Hematopoietic multipotent progenitor cell treated with erythropoietin and hydrocortisone succinate and interleukin-3 and kit ligand, for 15 days (in vitro differentiated cells): ENCODE data around the gene SLC38A3.

Experiments used
- DNase-seq: peaks from one replicate; pipeline ENCODE4 v3.0.0-alpha.2; 2015; ENCODE audit warnings: low spot score

Gene SLC38A3

GRCh38 chr3:50204804-50205412 lies at the start of gene SLC38A3:
Gene SLC38A3 (plus strand): TSS chr3:50205271. CDS start chr3:50214200, 8,929 bp downstream.
- DNase-seq, result no peak

- DNase-seq, result no peak
These were observed 49.6 kb upstream of the SLC38A3 start for GRCh38 chr3:50155491-50155878.

- no peak for DNase-seq
These were observed 49.2 kb upstream of the SLC38A3 start for GRCh38 chr3:50155891-50156290.

GRCh38 chr3:50156549-50157493 lies 48.2 kb upstream of the SLC38A3 start:
- DNase-seq, result no peak

GRCh38 chr3:50157827-50158529 lies 47.1 kb upstream of the SLC38A3 start:
- DNase-seq, result no peak

DNA sequence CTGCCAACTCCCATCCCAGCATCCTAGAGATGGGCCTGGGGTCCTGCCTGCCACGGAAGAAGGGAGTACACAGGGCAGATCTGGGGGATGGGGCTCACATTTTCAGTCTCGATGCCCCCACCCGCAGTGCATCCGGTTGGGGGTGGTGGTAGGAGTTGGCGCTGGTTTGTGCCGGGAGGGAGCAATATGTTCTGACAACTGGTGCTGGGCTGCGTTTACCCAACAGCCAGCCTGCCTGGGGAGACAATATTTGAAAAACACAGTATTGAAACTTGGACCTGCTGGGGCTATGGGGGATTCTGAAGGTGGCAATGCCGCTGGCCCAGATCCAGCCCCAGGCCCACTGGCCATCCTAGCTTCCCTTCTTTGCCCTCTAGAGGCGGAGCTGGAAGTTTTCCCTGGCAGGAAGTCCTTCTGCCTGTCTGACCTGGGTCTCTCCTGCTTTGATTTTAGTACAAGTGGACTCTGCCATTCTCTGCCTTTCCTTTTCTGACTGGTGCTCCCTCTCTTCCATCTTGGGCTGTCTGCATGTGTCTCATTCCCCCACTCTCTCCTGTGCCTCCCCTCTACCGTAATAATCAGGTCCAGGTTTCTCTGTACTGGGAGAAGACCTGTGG lies 46.4 kb upstream of the SLC38A3 start:
- no peak for DNase-seq

GRCh38 chr3:50160561-50160983 lies 44.5 kb upstream of the SLC38A3 start:
- no peak for DNase-seq

DNA sequence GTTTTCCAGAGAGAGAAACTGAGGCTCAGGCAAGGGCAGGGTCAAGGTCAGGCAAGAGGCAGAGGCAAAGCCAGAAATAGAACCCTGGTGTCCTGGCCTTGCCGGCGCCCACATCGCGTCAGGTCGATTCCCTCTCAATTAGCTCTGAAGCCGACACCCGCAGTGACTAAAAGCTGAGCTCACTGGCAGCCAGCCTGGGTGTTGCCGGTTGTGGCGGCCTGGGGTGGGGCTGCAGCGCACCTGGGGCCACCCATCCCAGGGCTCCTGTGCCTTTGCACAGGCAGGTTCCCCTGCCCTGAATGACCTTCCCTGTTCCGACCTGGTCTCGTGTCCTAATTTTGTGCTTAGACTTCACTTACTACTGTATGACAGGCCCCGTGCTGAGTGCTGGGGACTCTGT lies 43.8 kb upstream of the SLC38A3 start:
- DNase-seq, result no peak

DNA sequence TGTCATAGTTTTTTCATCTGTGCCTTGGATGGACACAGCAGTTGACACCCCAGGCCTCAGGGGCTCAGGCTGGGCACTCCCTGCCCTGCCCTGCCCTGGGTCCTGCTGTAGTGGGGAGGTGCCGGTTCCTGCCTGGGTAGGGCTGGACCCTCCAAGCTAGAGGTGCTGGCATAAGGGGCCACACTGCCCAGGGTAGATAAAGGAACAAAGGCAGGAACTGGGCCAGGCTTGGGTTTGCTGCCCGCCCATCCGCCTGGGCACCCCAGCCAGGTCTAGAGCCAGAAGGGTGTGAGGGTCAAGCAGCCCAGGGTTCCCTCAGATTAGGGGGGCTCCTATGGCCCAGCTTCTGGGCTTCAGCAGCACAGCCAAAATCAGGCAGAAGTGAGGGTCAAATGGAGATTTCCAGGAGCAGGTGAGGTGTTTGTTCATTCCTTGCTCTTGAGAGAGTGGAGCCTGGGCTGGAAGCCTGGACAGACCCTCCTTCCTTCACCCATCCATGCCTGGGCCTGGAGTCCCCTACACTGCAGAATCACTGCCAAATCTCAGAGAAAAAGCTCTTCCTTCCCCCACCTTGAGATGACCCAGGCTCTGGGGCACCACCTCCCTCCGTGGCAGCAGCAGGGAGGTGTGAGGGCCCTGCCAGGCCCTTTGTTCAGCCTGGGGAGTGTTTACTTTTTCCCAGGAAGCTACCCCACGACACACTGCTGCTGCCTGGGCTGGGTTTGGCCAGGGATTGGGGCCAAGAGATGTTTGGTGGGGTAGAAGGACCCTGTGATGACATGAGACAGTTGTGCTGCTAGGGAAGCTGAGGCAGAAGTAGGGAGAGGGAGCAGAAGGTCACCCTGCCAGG lies 42.8 kb upstream of the SLC38A3 start:
- no peak for DNase-seq

- DNase-seq, result no peak
These were observed 41.3 kb upstream of the SLC38A3 start for GRCh38 chr3:50163572-50164455.

GRCh38 chr3:50164481-50164880 lies 40.6 kb upstream of the SLC38A3 start:
- DNase-seq, result no peak

DNA sequence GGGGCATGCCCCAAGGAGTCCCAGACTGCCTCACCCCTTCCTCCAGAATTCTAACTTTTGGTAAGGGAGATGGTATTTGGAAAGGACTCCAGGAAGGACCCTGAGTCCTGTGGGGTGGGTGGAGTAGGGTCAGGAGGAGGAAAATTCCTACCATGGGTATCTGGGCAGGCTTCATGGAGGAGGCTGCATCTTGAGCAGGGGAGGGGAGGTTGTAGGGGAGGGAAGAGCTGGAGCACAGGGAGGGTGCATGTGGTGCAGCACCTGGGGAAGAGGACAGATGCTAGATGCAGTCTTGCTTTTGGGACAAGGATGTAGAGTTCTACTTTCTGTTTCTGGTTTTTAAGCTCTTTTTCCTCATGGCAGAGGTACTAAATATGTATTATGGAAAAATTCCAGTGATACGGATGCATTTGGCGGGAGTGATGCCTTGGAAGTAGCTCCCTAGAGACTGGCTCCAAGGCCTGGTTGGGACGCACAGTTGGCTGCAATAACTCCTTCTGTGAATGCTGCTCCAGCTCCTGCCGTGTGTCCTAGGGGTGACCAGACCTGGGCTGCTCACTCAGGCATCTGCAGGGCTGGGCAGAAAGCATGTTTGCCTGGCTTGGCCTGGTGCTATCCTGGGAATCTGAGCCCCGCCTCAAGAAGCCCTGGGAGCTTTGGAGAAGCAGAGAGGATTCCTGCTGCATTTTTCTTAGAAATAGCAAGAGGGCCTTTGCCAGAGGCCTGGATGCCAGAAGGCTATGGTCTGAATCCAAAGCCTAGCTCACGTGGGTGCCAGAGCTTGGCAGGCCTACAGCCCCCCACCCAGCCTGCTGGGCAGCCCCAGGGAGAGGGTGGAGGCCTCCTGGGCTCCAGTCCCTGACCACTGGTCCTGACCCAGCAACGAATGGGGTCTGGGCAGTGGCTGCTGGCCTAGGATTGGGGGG lies 39.8 kb upstream of the SLC38A3 start:
- DNase-seq, result no peak

DNA sequence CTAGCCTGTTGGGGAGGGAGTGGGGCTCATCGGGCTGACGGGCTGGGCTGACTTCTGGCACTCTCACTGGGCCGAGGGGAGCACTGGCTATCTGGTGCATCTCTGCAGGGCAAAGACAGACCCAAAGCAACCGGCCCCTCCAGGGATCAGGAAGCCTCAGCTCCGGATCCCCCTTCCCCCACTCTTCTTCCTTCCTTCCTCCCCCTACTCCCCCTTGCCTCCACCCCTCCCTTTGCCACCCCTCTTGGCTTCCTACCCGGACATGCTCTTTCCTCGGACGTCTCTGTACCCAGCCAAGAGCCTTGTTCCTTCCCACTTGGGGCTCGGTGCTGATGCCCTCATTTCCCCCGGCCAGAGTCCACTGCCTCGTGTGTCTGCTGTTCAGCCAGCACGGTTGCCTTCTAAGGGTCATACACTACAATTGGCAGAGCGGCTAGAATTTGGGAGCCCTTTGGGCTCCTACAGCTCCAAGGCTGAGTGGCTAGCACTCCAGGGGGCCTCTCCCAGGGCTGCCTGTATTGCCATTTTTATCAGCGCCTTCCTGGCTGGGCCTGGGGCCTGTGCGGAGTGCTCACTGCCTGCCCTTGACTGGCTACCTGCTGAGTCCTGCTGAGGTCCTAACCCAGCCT lies 39.0 kb upstream of the SLC38A3 start:
- DNase-seq, result no peak

GRCh38 chr3:50166620-50167019 lies 38.5 kb upstream of the SLC38A3 start:
- no peak for DNase-seq

- no peak for DNase-seq
These were observed 37.8 kb upstream of the SLC38A3 start for GRCh38 chr3:50167069-50167840.

GRCh38 chr3:50167841-50168209 lies 37.2 kb upstream of the SLC38A3 start:
- DNase-seq, result no peak

DNA sequence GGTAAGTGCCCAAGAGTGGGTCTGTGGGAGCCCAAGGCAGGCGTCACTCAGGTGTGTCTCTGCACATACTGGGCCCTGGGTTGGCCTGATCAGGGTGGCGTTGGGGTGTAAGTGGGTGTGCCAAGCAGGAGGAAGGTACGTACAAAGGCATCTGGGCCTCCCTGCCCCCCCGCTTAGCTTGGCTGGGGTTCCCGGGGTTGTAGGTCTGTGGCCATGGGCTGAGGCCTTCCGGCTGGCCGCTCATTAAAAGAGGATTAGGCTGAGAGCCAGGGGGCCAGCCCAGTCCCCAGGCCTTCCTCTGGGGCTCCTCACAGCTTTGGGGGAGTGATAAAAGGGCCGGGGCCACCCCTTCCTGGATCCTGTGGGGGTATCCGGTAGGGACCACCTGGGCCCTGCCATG lies 36.7 kb upstream of the SLC38A3 start:
- DNase-seq, result no peak

DNA sequence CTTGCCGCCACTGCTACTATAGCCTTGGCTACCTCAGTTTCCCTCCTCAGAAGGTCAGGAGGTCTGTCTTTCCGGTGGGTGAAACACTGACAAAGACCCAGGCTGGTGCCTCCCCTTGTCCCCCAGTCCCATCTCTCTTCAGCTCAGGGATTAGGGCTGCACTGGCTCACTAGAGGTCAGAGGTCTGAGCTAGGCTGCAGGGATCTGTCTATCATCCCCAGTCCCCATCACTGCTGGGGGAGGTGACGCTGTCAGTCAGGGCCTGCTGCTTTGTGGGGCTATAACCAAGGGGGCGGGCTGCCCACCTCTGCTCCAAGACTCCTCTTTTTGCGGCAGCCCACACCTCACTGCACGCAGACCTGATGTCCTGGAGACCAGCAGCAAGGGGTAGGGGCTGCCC lies 36.3 kb upstream of the SLC38A3 start:
- DNase-seq, result no peak
